Adrenal gland (tissue), 12 donors: ENCODE measurements around the gene WDR72. TPM values are rescaled to one million over a fixed set of nuclear protein-coding genes. Genes with fewer than 3 reads are reported as not detected.

Experiments
- DNase-seq, 7 donors: peaks; one replicate each; pipeline ENCODE4 v3.0.0-alpha.2; 2019 to 2020
- H3K27ac ChIP-seq, 5 donors: fragments of 200-600 bp; sonication (generic) in 4 of 5; 1 replicate in 3 of 5; 2 replicates in 2 of 5; pipeline versions ENCODE4 v1.5.1 to v1.8.0; 2016 to 2020; ENCODE audit warnings: mild to moderate bottlenecking in 1 of 5
- H3K27me3 ChIP-seq: fragments of 200-600 bp; 2 replicates; pipeline ENCODE4 v1.8.0; 2021
- H3K36me3 ChIP-seq, 2 donors: fragments of 200-600 bp; replicated peaks in 1 of 2; 1 replicate in 1 of 2; 2 replicates in 1 of 2; pipeline versions ENCODE4 v1.5.1 to v1.8.0; 2018 to 2022
- H3K4me1 ChIP-seq, 2 donors: fragments of 200-600 bp; replicated peaks in 1 of 2; 1 replicate in 1 of 2; 2 replicates in 1 of 2; pipeline versions ENCODE4 v1.5.1 to v1.8.0; 2018 to 2021
- H3K4me3 ChIP-seq, 4 donors: fragments of 200-600 bp; sonication (generic) in 3 of 4; one replicate each; pipeline ENCODE4 v1.5.1; 2016 to 2018
- H3K9me3 ChIP-seq, 3 donors: fragments of 200-600 bp; sonication (generic) in 1 of 3; replicated peaks in 1 of 3; 1 replicate in 2 of 3; 2 replicates in 1 of 3; pipeline versions ENCODE4 v1.5.1 to v1.8.0; 2016 to 2021
- CTCF ChIP-seq, 6 experiments: fragments of 450-650 bp in 4 of 6; fragments of 200-600 bp in 2 of 6; sonication (generic) in 1 of 6; IDR thresholded peaks; 1 replicate in 5 of 6; 2 replicates in 1 of 6; pipeline versions ENCODE4 v1.5.1 to v1.8.0; 2016 to 2021; ENCODE audit warnings: antibody characterized with exemption in 6 of 6, mild to moderate bottlenecking in 2 of 6, moderate library complexity in 1 of 6
- POLR2A ChIP-seq, 2 donors: fragments of 450-650 bp; IDR thresholded peaks; one replicate each; pipeline ENCODE4 v1.6.1; 2017; ENCODE audit warnings: antibody characterized with exemption in 2 of 2, mild to moderate bottlenecking in 2 of 2, moderate library complexity in 1 of 2
- WGBS, 4 donors: extraction: QIAGEN DNeasy Blood & Tissue Kit in 2 of 4; methylation state at CpG; one replicate each; pipeline versions ENCODE4 v1.1.5 to v1.1.7; 2013 to 2017; 5-methylcytosine and 5-hydroxymethylcytosine counted together
- intact Hi-C, 2 donors: fragments of 100-400 bp; cut with DNase I; formaldehyde crosslinking; loops; one replicate each; pipeline versions ENCODE4 v1.14.1 to v1.15.0; 2022 to 2023
- polyA plus RNA-seq, 3 donors: library from polyadenylated mRNA; stranded (reverse); fragments of 200-250 nt in 2 of 3; fragments of 350-450 nt in 1 of 3; fragmentation: Illumina TruSeq in 1 of 3; extraction: RNeasy Lipid Tissue Mini Kit (QIAGEN cat#74804) in 1 of 3; gene quantifications; one replicate each; pipeline ENCODE4 v1.2.3, GENCODE V29; 2013 to 2014
- total RNA-seq, 9 donors: library from RNA; depleted of rRNA in 4 of 9; stranded (reverse); fragments of >200 nt in 4 of 9; fragments of 120-200 nt in 1 of 9; fragmentation: NEBNext Ultra II Directional in 1 of 9; extraction: Animal tissue kit (Norgen Biotek cat#: 25700) in 1 of 9; gene quantifications; one replicate each; pipeline versions ENCODE4 v1.1.0 to v1.2.4, GENCODE V29; 2013 to 2023
- donor health status: healthy with polysubstance abuse.
- donor health status: Bipolar disorder and iron deficiency.
- donor health status: DM: yes; HTN: yes; CAD: no.
- donor health status: DM: no; HTN: no; CAD: no.
- donor health status: DM: no; HTN: no; CAD: no.
- donor health status: DM: yes; HTN: yes; CAD: no.

The WDR72 gene
- total and polyA plus RNA-seq, 12 donors: 0.06 to 0.35 (median 0.12) TPM; not detected in 8

- TF ChIP-seq CTCF (IDR thresholded peaks at IDR 0.05) (no peak), POLR2A (IDR thresholded peaks at IDR 0.05) (no peak)
- Histone ChIP-seq H3K27me3 (no peaks in the 10 kb centered on the region), H3K4me1 (no peaks in the 10 kb centered on the region), H3K27ac (no peak overlapping the region), H3K9me3 (no peaks in the 10 kb centered on the region), H3K4me3 (no peak overlapping the region), H3K36me3 (no peaks in the 10 kb centered on the region)
- intact Hi-C loops: no loop called here
- no peak for DNase-seq
- WGBS, 4 donors: 65 to 79% (median 73%) methylated on average over 4 of the region's 4 CpGs
Observed at GRCh38 chr15:53473435-53473834, 286.0 kb downstream of the WDR72 start.

DNA sequence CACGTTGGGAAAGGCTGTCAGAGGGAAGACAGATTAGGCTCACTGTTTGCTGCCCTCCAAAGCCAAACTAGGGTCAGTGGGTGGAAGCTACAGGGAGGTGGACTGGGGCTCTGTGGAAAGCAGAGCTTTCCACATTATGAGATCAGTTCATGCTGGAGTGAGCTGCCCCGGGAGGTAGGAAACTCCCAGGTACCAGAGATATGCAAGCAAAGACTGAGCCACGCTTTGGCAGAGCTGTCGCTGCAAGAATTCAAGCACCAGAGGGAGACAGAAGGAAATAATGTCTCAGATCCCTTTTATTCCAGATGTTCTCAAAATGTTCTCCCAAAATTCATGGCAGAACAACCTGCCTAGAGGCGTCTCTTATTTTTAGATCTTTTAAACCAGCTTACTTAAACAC lies 286.6 kb downstream of the WDR72 start:
- intact Hi-C loops: no loop called here
- no peaks in the 10 kb centered on the region for H3K9me3 ChIP-seq
- no peaks in the 10 kb centered on the region for H3K36me3 ChIP-seq
- no peak for DNase-seq
- no peak overlapping the region for H3K27ac ChIP-seq
- H3K4me1 ChIP-seq: no peaks in the 10 kb centered on the region
- no peaks in the 10 kb centered on the region for H3K27me3 ChIP-seq
- H3K4me3 ChIP-seq: no peak overlapping the region
- TF ChIP-seq CTCF (IDR thresholded peaks at IDR 0.05): no peak
- TF ChIP-seq POLR2A (IDR thresholded peaks at IDR 0.05): no peak
- 54 to 68% (median 66%) methylated on average over 5 of the region's 5 CpGs for WGBS, 4 donors

GRCh38 chr15:53472210-53472609 lies 287.3 kb downstream of the WDR72 start:
- H3K4me1 ChIP-seq: no peaks in the 10 kb centered on the region
- DNase-seq: no peak
- H3K36me3 ChIP-seq: no peaks in the 10 kb centered on the region
- 63 to 76% (median 71%) methylated on average over 3 of the region's 3 CpGs for WGBS, 4 donors
- TF ChIP-seq POLR2A (IDR thresholded peaks at IDR 0.05) (no peak), CTCF (IDR thresholded peaks at IDR 0.05) (no peak)
- H3K9me3 ChIP-seq: no peaks in the 10 kb centered on the region
- no peaks in the 10 kb centered on the region for H3K27me3 ChIP-seq
- H3K27ac ChIP-seq: no peak overlapping the region
- H3K4me3 ChIP-seq: no peak overlapping the region
- intact Hi-C loops: no loop called here

- Histone ChIP-seq H3K27me3 (no peaks in the 10 kb centered on the region), H3K4me1 (no peaks in the 10 kb centered on the region), H3K4me3 (no peak overlapping the region), H3K27ac (no peak overlapping the region), H3K36me3 (no peaks in the 10 kb centered on the region), H3K9me3 (no peaks in the 10 kb centered on the region)
- TF ChIP-seq CTCF (IDR thresholded peaks at IDR 0.05) (no peak), POLR2A (IDR thresholded peaks at IDR 0.05) (no peak)
- WGBS, 4 donors: 39 to 52% (median 43%) methylated on average over 4 of the region's 4 CpGs
- DNase-seq: no peak
- intact Hi-C loops: no loop called here
Observed at GRCh38 chr15:53470743-53471142, 288.7 kb downstream of the WDR72 start.
